Measurements from ENCODE around the gene SORCS2.

SORCS2 gene

GRCh38 chr4:7745301-7745885 is 553.1 kb downstream of the SORCS2 start:
- FAIRE-seq = no peak

GRCh38 chr4:7746351-7747061 is 554.2 kb downstream of the SORCS2 start:
- FAIRE-seq = no peak

- FAIRE-seq = no peak
Measured at GRCh38 chr4:7747062-7747385, 554.7 kb downstream of the SORCS2 start.

GRCh38 chr4:7747566-7747965 is 555.2 kb downstream of the SORCS2 start:
- FAIRE-seq = no peak

- no peak for FAIRE-seq
Measured at GRCh38 chr4:7750523-7750922, 558.2 kb downstream of the SORCS2 start.

- no peak for FAIRE-seq
Measured at GRCh38 chr4:7750972-7751371, 558.6 kb downstream of the SORCS2 start.

GRCh38 chr4:7752649-7753048 is 560.3 kb downstream of the SORCS2 start:
- no peak for FAIRE-seq

- FAIRE-seq = no peak
Measured at GRCh38 chr4:7753271-7753670, 560.9 kb downstream of the SORCS2 start.

GRCh38 chr4:7753931-7754465 is 561.7 kb downstream of the SORCS2 start:
- no peak for FAIRE-seq

GRCh38 chr4:7754565-7755262 is 562.4 kb downstream of the SORCS2 start:
- no peak for FAIRE-seq

- no peak for FAIRE-seq
Measured at GRCh38 chr4:7755561-7755960, 563.2 kb downstream of the SORCS2 start.

GRCh38 chr4:7756071-7756470 is 563.7 kb downstream of the SORCS2 start:
- FAIRE-seq = no peak

GRCh38 chr4:7756561-7757355 is 564.4 kb downstream of the SORCS2 start:
- FAIRE-seq = no peak

- FAIRE-seq = no peak
Measured at GRCh38 chr4:7757501-7758471, 565.4 kb downstream of the SORCS2 start.

- no peak for FAIRE-seq
Measured at GRCh38 chr4:7758476-7758875, 566.1 kb downstream of the SORCS2 start.

GRCh38 chr4:7759216-7759615 is 566.9 kb downstream of the SORCS2 start:
- no peak for FAIRE-seq

GRCh38 chr4:7759635-7760034 is 567.3 kb downstream of the SORCS2 start:
- FAIRE-seq = no peak

GRCh38 chr4:7760228-7760627 is 567.9 kb downstream of the SORCS2 start:
- no peak for FAIRE-seq

- no peak for FAIRE-seq
Measured at GRCh38 chr4:7760706-7761105, 568.4 kb downstream of the SORCS2 start.

- FAIRE-seq = no peak
Measured at GRCh38 chr4:7761312-7761711, 569.0 kb downstream of the SORCS2 start.

- FAIRE-seq = no peak
Measured at GRCh38 chr4:7761720-7762119, 569.4 kb downstream of the SORCS2 start.
